Measurements from ENCODE around the gene GAPVD1.
A peak's percentile ranks its signal among the peaks of the same experiment; 100 is the strongest.
"Not testable (repeated sequence)": the region's sequence is repeated elsewhere in the genome, so short reads cannot be mapped to it uniquely, and the experiment has no call there.

Gene GAPVD1

DNA sequence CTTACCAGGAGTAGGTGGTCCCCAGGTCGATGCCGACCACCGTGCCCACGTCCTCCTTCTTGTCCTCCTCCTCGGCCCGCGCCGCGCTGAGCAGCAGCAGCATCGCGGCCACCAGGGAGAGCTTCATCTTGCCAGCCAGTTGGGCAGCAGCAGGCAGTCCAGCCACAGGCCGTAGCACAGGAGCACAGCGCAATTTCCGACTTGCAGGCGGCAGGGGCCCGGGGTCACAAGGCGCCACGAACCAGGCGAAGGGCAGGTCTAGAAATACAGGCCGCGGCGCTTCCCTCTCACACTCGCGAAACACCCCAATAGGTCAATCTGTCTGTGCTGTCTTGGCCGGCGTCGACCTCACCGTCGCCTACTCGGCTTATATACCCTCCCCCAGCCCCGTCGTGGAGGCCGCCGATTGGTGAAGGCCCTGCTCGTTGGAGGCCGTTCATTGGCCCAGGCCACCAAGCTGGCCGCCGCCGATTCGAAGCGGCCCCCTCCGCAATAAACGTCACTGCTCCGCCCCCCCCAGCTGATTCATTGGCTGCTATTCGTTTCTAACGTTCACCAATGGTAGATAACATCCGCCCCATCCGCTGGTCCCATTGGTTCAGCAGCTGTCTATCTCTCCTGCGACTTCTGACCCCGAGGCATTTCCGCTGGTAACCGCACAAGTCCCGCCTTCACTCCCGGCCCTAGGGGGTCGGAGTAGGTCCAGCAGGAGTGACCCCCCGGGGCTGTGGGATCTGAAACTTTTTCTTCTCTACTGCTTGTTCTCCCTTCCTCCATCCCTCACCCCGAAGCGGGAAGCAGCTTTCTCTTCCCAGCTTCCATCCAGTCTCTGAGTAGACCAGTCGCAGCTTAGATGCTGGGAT is 20.4 kb upstream of the GAPVD1 start, which contains the start of gene HSPA5:
Gene HSPA5 (minus strand): TSS at position 344 of the 863 bp plus-strand sequence. CDS start 217 bp downstream, at position 127.
- peak within 1 kb of the TSS; percentile 99 for H3K27ac Mint-ChIP-seq
- peak within 1 kb of the TSS; percentile 99 for H3K4me3 Mint-ChIP-seq
- H3K9me3 Mint-ChIP-seq, result no peaks in the 10 kb centered on the region
- H3K4me1 Mint-ChIP-seq, result peaks cover 38% of the 10 kb centered on the region
- no peaks in the 10 kb centered on the region for H3K27me3 Mint-ChIP-seq
- H3K36me3 Mint-ChIP-seq, result peaks cover 36% of the 10 kb centered on the region

DNA sequence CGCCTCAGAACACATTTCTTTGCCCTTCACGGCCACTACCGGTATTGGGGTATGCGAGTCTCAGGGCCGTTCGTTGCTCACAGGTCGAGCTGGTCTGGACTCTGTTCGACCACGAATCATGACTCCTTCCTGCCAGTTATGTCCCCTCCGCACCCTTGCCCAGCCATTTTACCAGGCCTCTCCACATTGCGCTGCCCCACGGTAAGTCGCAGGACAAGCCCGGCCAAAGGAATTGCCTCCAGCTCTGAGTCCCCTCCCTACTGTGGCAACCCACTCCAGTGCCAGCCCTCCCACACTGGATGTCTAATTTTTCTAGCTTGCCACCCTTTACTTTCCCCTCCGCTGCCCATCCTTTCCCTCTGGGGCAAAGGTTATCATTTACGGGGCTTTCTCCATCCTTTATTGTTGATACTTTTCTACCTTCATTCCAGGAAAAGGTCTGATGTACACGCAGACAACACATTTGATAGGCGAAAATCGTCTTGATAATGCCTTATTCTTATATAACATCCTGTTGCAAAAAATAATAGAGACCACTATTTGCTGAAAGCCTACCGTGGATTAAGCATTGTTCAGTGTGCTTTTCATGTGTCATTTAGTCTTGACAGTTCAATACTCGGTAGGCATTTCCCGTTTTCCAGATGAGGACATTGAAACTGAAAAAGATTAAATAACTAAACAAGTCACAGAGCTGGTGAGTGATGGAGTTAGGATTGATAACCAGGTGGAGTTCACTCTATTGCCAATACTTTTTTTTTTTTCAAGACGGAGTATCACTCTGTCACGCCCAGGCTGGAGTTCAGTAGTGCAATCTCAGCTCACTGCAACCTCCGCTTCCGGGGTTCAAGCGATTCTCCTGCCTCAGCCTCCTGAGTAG is 19.5 kb upstream of the GAPVD1 start:
- peak overlapping the region; percentile 99 for H3K27ac Mint-ChIP-seq
- H3K4me1 Mint-ChIP-seq, result peaks cover 29% of the 10 kb centered on the region
- no peaks in the 10 kb centered on the region for H3K9me3 Mint-ChIP-seq
- peak overlapping the region; percentile 99 for H3K4me3 Mint-ChIP-seq
- H3K36me3 Mint-ChIP-seq, result peaks cover 27% of the 10 kb centered on the region
- no peaks in the 10 kb centered on the region for H3K27me3 Mint-ChIP-seq

DNA sequence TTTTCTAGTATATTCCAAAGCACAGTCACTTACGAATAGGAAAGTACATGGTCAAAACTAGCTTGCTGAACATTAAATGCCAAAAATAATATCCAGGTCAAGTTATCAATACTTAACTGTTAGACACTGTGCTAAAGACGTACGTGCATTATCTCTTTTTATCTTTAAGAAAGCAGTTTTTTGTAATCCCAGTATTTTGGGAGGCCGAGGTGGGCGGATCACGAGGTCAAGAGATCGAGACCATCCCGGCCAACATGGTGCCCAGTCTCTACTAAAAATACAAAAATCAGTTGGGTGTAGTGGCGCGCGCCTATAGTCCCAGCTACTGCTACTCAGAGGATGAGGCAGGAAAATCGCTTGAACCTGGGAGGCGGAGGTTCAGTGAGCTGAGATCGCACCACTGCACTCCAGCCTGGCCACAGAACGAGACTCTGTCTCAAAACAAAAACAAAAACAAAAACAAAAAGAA is 17.8 kb upstream of the GAPVD1 start:
- H3K27ac Mint-ChIP-seq, result peak overlapping the region; percentile 90
- peaks cover 15% of the 10 kb centered on the region for H3K36me3 Mint-ChIP-seq
- H3K4me3 Mint-ChIP-seq, result peak overlapping the region; percentile 49
- peaks cover 15% of the 10 kb centered on the region for H3K4me1 Mint-ChIP-seq
- no peaks in the 10 kb centered on the region for H3K27me3 Mint-ChIP-seq
- no peaks in the 10 kb centered on the region for H3K9me3 Mint-ChIP-seq

DNA sequence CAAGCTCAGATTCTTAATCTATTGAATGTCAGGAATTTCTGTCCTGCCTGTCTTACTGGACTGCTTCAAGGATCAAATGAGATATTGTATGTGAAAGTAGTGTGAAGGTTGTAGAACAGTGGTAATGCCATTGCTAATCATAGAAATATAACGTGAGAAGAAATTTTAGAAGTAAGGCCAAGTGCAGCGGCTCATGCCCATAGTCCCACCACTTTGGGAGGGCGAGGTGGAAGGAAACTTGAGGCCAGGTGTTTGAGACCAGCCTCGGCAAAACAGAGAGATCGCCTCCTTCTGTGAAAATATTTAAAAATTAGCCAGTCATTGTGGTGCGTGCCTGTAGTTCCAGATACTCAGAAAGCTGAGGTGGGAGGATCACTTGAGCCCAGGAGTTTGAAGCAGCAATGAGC is 15.4 kb upstream of the GAPVD1 start:
- no peak overlapping the region for H3K27ac Mint-ChIP-seq
- no peak overlapping the region for H3K4me3 Mint-ChIP-seq

DNA sequence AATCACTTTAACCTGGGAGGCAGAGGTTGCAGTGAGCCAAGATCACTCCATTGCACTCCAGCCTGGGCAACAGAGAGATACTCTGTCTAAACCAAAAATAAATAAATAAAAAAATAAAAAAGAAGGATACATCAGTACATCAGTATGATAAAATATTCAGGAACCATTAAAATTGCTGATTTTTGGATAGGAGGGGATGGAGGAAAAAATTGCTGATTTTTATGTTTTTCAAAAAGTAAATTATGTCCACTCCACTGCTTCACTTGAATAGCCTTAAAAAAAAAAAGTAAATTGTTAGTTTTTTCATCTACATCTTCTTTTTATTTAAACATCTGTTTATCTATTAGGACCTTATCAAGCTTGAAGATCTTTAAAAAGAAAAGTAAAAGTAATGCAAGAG is 7.4 kb upstream of the GAPVD1 start:
- H3K9me3 Mint-ChIP-seq, result no peaks in the 10 kb centered on the region
- H3K36me3 Mint-ChIP-seq, result no peaks in the 10 kb centered on the region
- H3K4me1 Mint-ChIP-seq, result no peaks in the 10 kb centered on the region
- no peak overlapping the region for H3K4me3 Mint-ChIP-seq
- no peak overlapping the region for H3K27ac Mint-ChIP-seq
- no peaks in the 10 kb centered on the region for H3K27me3 Mint-ChIP-seq

More for the DNA sequence above, 15.4 kb upstream of the GAPVD1 start:
- peaks cover 11% of the 10 kb centered on the region for H3K4me1 Mint-ChIP-seq
- no peaks in the 10 kb centered on the region for H3K27me3 Mint-ChIP-seq
- peaks cover under 1% of the 10 kb centered on the region for H3K36me3 Mint-ChIP-seq
- no peaks in the 10 kb centered on the region for H3K9me3 Mint-ChIP-seq

DNA sequence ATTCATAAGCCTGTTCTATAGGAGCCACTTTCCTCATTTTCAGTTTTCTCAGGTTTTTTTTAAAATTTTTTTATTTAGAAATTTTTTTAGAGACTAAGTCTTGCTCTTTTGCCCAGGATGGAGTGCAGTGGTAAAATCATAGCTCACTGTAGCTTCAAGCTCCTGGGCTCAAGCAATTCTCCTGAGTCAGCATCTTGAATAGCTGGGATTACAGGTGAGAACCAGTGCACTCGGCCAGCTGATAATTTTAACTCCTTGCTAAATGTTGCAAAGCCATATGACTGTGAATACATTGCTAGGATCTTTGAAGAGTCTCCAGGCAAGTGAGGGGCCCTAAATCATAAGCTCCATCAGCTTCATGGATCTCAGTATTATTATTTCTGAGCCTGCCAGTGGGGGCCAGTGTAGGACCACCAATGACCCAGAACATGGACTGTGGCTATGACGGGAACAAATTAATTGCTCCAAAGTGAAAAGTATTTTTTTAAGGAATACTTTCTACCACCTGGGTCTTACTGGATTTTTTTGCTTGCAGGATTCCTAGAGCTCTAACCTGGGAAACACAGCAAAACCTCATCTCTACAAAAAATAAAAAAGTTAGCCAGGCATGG is 5.7 kb upstream of the GAPVD1 start:
- H3K4me3 Mint-ChIP-seq, result no peak overlapping the region
- no peak overlapping the region for H3K27ac Mint-ChIP-seq
- peaks cover 3% of the 10 kb centered on the region for H3K4me1 Mint-ChIP-seq
- no peaks in the 10 kb centered on the region for H3K9me3 Mint-ChIP-seq
- no peaks in the 10 kb centered on the region for H3K36me3 Mint-ChIP-seq
- H3K27me3 Mint-ChIP-seq, result no peaks in the 10 kb centered on the region

DNA sequence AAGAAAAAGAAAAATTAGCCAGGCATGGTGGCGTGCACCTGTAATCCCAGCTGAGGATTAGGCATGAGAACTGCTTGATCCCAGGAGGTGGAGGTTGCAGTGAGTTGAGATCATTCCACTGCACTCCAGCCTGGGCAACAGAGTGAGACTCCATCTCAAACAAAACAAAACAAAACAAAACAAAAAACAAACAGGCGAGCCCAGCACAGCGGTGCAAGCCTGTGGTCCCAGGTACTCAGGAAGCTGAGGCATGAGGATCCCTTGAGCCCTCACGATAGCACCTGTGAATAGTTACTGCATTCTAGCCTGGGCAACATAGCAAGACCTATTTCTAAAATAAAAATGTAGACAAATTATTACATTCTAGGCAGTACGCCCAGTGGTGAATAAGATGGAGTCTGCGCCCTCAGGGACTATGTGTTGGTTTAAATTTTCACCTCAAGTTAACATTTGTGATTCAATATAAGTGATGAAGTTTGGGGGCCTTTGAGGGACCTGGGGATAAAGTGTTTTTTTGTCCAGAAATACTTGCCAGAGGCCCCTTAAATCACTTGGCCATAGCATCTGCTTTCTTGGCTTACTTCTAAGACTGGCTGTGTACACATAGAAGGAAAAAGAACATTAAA is 3.4 kb upstream of the GAPVD1 start:
- peaks cover 13% of the 10 kb centered on the region for H3K4me1 Mint-ChIP-seq
- no peak overlapping the region for H3K27ac Mint-ChIP-seq
- no peaks in the 10 kb centered on the region for H3K36me3 Mint-ChIP-seq
- no peaks in the 10 kb centered on the region for H3K27me3 Mint-ChIP-seq
- no peaks in the 10 kb centered on the region for H3K9me3 Mint-ChIP-seq
- H3K4me3 Mint-ChIP-seq, result no peak overlapping the region

DNA sequence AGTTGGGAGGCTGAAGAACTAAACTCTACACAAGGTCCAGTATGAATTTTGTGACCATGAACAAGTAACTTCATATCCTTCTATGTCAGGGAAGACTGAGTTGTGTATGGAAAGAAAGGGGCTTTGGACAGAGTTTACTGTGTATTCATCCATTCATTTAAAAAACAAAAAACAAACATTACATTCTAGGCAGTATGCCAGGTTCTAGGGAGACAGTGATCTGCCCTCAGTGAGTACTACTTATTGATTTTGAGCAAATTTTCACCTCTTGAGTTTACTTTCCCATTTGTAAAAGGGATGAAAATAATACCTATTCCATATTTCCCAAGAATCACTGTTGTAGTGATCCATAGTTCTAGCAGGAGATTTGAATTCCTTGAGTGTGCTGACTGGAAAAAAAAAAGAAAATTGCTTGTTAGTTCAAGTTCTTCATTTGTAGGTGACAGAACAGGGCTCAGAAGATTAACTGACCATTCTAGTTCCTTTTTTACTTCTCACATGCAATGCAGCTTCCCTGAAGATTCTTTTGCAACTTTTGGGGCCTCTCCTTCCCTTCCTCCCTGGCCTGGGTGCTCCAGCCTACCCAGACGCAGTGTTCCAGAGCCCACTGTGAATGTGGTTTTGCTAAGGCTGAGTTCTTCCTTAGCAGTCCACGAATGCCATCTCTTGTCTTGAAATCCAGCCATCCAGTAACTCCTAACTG is 2.6 kb upstream of the GAPVD1 start:
- H3K27me3 Mint-ChIP-seq, result no peaks in the 10 kb centered on the region
- no peak overlapping the region for H3K4me3 Mint-ChIP-seq
- H3K36me3 Mint-ChIP-seq, result peaks cover 2% of the 10 kb centered on the region
- no peaks in the 10 kb centered on the region for H3K9me3 Mint-ChIP-seq
- no peak overlapping the region for H3K27ac Mint-ChIP-seq
- peaks cover 19% of the 10 kb centered on the region for H3K4me1 Mint-ChIP-seq

DNA sequence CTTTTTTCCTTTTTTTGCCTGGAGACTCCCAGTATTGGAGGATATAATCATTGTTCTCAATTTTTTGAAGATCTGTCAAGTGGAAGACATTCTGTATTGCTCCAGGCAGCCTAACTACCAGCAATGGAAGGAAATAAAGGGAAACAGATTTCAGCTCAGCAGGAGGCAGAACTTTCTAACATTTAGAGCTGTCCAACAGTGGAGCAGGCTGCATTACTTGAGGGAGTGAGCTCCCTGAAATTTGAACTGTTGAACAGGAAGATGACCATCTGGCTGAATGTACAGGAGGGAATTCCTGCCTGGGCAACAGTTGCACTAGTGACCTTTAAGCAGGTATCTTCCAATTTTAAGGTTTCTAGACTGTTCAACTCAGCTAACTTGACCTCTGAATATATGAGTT is 1.1 kb upstream of the GAPVD1 start:
- peak overlapping the region; percentile 73 for H3K27ac Mint-ChIP-seq
- peaks cover 2% of the 10 kb centered on the region for H3K36me3 Mint-ChIP-seq
- H3K4me1 Mint-ChIP-seq, result peaks cover 30% of the 10 kb centered on the region
- H3K9me3 Mint-ChIP-seq, result no peaks in the 10 kb centered on the region
- H3K27me3 Mint-ChIP-seq, result no peaks in the 10 kb centered on the region
- peak overlapping the region; percentile 99 for H3K4me3 Mint-ChIP-seq

DNA sequence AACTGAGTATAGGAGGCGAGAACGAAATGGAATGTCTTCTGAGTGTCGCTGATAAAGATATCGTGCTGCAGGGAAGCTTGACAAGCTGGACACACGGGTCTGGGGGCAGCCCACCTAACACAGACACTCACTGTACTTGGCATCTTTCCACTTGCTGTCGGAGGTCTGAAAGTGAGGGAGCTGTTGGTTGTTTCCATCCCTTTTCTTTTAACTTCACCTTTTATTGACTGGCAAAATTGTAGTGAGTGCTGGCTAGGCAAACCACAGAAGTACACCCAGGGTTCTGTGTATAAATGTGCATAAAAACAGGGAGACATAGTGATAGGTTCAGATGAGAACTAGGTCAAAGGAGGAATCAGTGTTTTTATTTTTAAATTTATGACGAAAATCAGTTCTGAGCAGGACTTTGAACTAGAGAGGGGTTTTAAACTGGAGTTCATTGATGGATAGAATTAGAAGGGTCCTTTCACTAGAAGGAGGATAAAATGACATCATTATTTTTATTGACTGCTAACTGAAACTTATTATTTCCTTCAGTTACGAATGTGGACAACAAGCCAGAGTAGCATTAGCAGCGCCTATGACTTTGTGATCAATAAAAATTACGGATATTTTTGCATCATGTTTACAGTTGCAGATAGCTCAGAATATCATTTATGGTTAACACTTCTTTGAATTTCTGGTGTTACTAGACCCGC is 817 bp downstream of the GAPVD1 start:
- Mint-ChIP-seq H3K27me3 (no peaks in the 10 kb centered on the region), H3K4me1 (peaks cover 41% of the 10 kb centered on the region), H3K36me3 (peaks cover 2% of the 10 kb centered on the region), H3K27ac (peak overlapping the region; percentile 80), H3K9me3 (no peaks in the 10 kb centered on the region), H3K4me3 (peak overlapping the region; percentile 99)

DNA sequence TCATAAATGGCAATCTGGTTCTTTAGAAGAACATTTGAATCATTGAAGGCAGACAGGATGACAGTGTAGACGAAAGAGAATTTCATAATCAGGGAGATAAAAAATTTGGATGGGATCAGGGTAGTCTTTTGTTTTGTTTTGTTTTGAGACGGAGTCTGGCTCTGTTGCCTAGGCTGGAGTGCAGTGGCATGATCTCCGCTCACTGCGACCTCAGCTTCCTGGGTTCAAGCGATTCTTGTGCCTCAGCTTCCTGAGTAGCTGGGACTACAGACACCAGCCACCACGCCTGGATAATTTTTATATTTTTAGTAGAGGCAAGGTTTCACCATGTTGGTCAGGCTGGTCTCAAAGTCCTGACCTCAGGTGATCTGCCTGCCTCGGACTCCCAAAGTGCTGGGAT is 2.4 kb downstream of the GAPVD1 start:
- H3K4me3 Mint-ChIP-seq, result peak overlapping the region; percentile 85
- H3K9me3 Mint-ChIP-seq, H3K27me3 Mint-ChIP-seq, H3K36me3 Mint-ChIP-seq: not testable (repeated sequence)
- H3K4me1 Mint-ChIP-seq, result peaks cover 53% of the 10 kb centered on the region
- H3K27ac Mint-ChIP-seq, result peak overlapping the region; percentile 57

DNA sequence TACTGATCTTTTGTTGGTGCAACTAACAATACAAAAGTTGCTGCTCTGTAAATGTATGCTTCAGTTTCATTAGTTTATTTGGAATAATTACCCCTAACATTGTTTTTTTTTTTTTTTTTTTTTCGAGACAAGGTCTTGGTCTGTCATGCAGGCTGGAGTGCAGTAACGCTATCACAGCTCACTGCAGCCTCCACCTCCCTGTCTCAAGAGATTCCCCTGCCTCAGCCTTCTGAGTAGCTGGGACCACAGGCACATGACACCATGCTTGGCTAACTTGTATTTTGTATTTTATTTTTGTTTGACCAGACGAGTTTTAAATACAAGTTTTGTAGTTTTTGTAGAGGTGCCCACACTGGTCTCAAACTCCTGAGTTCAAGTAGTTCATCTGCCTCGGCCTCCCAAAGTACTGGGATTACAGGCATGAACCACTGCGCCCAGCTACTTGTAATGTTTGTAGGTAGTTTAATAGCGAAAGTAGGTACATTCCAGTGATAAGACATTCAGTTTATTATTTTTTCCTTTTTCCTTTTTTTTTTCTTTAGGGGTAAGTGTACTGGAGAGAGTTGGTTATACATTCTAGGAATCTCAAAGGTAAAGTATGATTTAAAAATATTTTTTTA is 6.9 kb downstream of the GAPVD1 start:
- peak overlapping the region; percentile 23 for H3K27ac Mint-ChIP-seq
- peaks cover 15% of the 10 kb centered on the region for H3K36me3 Mint-ChIP-seq
- H3K4me3 Mint-ChIP-seq, result no peak overlapping the region

DNA sequence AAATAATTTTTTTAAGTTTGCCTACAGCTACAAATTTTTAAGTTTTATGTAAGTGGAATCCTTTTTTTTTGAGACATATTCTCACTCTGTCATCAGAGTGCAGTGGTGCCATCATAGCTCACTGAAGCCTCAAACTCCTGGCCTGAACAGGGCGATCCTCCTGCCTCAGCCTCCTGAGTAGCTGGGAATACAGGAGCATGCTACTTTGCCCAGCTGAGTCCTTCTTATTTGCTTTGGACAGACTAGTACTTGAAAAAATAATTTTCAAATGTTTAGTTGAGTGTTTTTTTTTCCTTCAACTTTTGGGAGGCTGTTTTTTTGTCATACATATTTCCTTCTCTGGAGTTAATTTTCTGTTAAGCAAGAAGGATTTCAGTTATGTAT is 7.4 kb downstream of the GAPVD1 start:
- H3K27me3 Mint-ChIP-seq, result no peaks in the 10 kb centered on the region
- peaks cover 61% of the 10 kb centered on the region for H3K4me1 Mint-ChIP-seq
- no peak overlapping the region for H3K27ac Mint-ChIP-seq

More for the DNA sequence above, 6.9 kb downstream of the GAPVD1 start:
- H3K4me1 Mint-ChIP-seq, result peaks cover 65% of the 10 kb centered on the region
- H3K27me3 Mint-ChIP-seq, result no peaks in the 10 kb centered on the region
- H3K9me3 Mint-ChIP-seq, result no peaks in the 10 kb centered on the region

DNA sequence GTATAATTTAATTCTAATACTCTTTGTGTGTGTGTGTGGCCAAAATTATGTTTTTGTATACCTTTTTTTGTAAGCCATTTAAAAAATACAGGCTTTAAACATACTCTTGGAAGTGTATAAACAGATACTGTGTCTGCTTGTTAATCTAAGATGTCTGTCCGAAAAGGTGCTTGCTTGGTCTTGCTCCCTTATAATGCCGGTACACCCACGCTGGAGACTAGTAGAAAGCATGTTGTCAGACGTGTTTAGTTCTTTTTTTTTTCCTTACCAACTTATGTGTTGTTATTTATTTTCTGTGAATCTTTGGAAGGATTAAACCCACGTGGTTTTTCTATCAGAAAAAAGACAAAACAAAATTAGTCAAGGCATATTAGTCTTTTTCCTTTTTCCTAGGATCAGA is 9.5 kb downstream of the GAPVD1 start:
- Mint-ChIP-seq H3K36me3 (peaks cover 12% of the 10 kb centered on the region), H3K27ac (no peak overlapping the region), H3K27me3 (no peaks in the 10 kb centered on the region), H3K9me3 (no peaks in the 10 kb centered on the region), H3K4me1 (peaks cover 50% of the 10 kb centered on the region), H3K4me3 (no peak overlapping the region)

More for the DNA sequence above, 7.4 kb downstream of the GAPVD1 start:
- Mint-ChIP-seq H3K4me3 (no peak overlapping the region), H3K36me3 (peaks cover 12% of the 10 kb centered on the region), H3K9me3 (no peaks in the 10 kb centered on the region)

Data from activated naive CD4-positive, alpha-beta T cell treated with anti-CD3 and anti-CD28 coated beads, Interleukin-2, amount 50 U/mL, for 24 hours (primary cell).